Measurements from ENCODE around the gene C1orf21.
"Not testable (repeated sequence)": the region's sequence is repeated elsewhere in the genome, so short reads cannot be mapped to it uniquely, and the experiment has no call there.

C1orf21 gene

GRCh38 chr1:184386312-184387068, at the start of gene C1orf21:
Gene C1orf21 (plus strand): TSS chr1:184387029. CDS start chr1:184477510, 90,481 bp downstream.
- peak; percentile 29 to 44 for DNase-seq (ENCODE audit: low read depth in 1 of 2, low spot score in 1 of 2)

- not testable (repeated sequence) for DNase-seq (ENCODE audit: low read depth in 1 of 2, low spot score in 1 of 2)
Measured at GRCh38 chr1:184337865-184338264, 49.0 kb upstream of the C1orf21 start.

- no peak for DNase-seq (ENCODE audit: low read depth in 1 of 2, low spot score in 1 of 2)
Measured at GRCh38 chr1:184340984-184341383, 45.8 kb upstream of the C1orf21 start.

GRCh38 chr1:184350573-184350972, 36.3 kb upstream of the C1orf21 start:
- no peak for DNase-seq (ENCODE audit: low read depth in 1 of 2, low spot score in 1 of 2)

- no peak for DNase-seq (ENCODE audit: low read depth in 1 of 2, low spot score in 1 of 2)
Measured at GRCh38 chr1:184351416-184351975, 35.3 kb upstream of the C1orf21 start.

GRCh38 chr1:184352776-184353175, 34.1 kb upstream of the C1orf21 start:
- no peak for DNase-seq (ENCODE audit: low read depth in 1 of 2, low spot score in 1 of 2)

GRCh38 chr1:184354719-184355118, 32.1 kb upstream of the C1orf21 start:
- DNase-seq (ENCODE audit: low read depth in 1 of 2, low spot score in 1 of 2): no peak

- DNase-seq (ENCODE audit: low read depth in 1 of 2, low spot score in 1 of 2): no peak
Measured at GRCh38 chr1:184356891-184357290, 29.9 kb upstream of the C1orf21 start.

GRCh38 chr1:184358256-184358655, 28.6 kb upstream of the C1orf21 start:
- no peak for DNase-seq (ENCODE audit: low read depth in 1 of 2, low spot score in 1 of 2)

GRCh38 chr1:184359909-184360308, 26.9 kb upstream of the C1orf21 start:
- DNase-seq (ENCODE audit: low read depth in 1 of 2, low spot score in 1 of 2): no peak

GRCh38 chr1:184362876-184363275, 24.0 kb upstream of the C1orf21 start:
- DNase-seq (ENCODE audit: low read depth in 1 of 2, low spot score in 1 of 2): no peak

- DNase-seq (ENCODE audit: low read depth in 1 of 2, low spot score in 1 of 2): no peak
Measured at GRCh38 chr1:184365699-184366098, 21.1 kb upstream of the C1orf21 start.

GRCh38 chr1:184366997-184367396, 19.8 kb upstream of the C1orf21 start:
- DNase-seq (ENCODE audit: low read depth in 1 of 2, low spot score in 1 of 2): no peak

- no peak for DNase-seq (ENCODE audit: low read depth in 1 of 2, low spot score in 1 of 2)
Measured at GRCh38 chr1:184367427-184368038, 19.3 kb upstream of the C1orf21 start.

GRCh38 chr1:184368354-184368753, 18.5 kb upstream of the C1orf21 start:
- DNase-seq (ENCODE audit: low read depth in 1 of 2, low spot score in 1 of 2): no peak

- no peak for DNase-seq (ENCODE audit: low read depth in 1 of 2, low spot score in 1 of 2)
Measured at GRCh38 chr1:184370850-184371249, 16.0 kb upstream of the C1orf21 start.

GRCh38 chr1:184373155-184373554, 13.7 kb upstream of the C1orf21 start:
- no peak for DNase-seq (ENCODE audit: low read depth in 1 of 2, low spot score in 1 of 2)

GRCh38 chr1:184376369-184376768, 10.5 kb upstream of the C1orf21 start:
- no peak for DNase-seq (ENCODE audit: low read depth in 1 of 2, low spot score in 1 of 2)

GRCh38 chr1:184379111-184379752, 7.6 kb upstream of the C1orf21 start:
- no peak for DNase-seq (ENCODE audit: low read depth in 1 of 2, low spot score in 1 of 2)

- DNase-seq (ENCODE audit: low read depth in 1 of 2, low spot score in 1 of 2): no peak
Measured at GRCh38 chr1:184380468-184380867, 6.4 kb upstream of the C1orf21 start.

GRCh38 chr1:184383772-184384323, 3.0 kb upstream of the C1orf21 start:
- no peak for DNase-seq (ENCODE audit: low read depth in 1 of 2, low spot score in 1 of 2)

Measured in activated CD4-positive, alpha-beta T cell treated with anti-CD3 and anti-CD28 coated beads, Interleukin-2, amount 50 U/mL, for 24 hours (primary cell).